HEK293 (cell line): ENCODE measurements around the gene TCEA2.
A peak's percentile ranks its signal among the peaks of the same experiment; 100 is the strongest.

Source experiments
- CTCF ChIP-seq: fragments of 450-650 bp; formaldehyde crosslinking; IDR thresholded peaks from 2 replicates; pipeline ENCODE4 v1.5.1; 2016; ENCODE audit warnings: missing biosample characterization, missing genetic modification characterization
- EGR2 ChIP-seq: fragments of 450-650 bp; formaldehyde crosslinking; IDR thresholded peaks from 2 replicates; pipeline ENCODE4 v1.5.1; 2016; ENCODE audit warnings: low read depth, missing biosample characterization, missing genetic modification characterization
- GLI2 ChIP-seq: fragments of 450-650 bp; formaldehyde crosslinking; IDR thresholded peaks from 2 replicates; pipeline ENCODE4; 2017; ENCODE audit warnings: missing biosample characterization, missing genetic modification characterization, low read depth, borderline replicate concordance
- GLIS2 ChIP-seq: fragments of 450-650 bp; formaldehyde crosslinking; IDR thresholded peaks from 2 replicates; pipeline ENCODE4 v1.5.1; 2016; ENCODE audit warnings: missing biosample characterization, missing genetic modification characterization
- HOXC10 ChIP-seq: sonication (generic); formaldehyde crosslinking; IDR thresholded peaks from 2 replicates; pipeline ENCODE4 v1.8.1; 2023; ENCODE audit warnings: mild to moderate bottlenecking, missing genetic modification reagents
- HOXD13 ChIP-seq: sonication (generic); formaldehyde crosslinking; IDR thresholded peaks from 2 replicates; pipeline ENCODE4 v1.8.0; 2022; ENCODE audit warnings: missing genetic modification reagents, borderline replicate concordance
- REST ChIP-seq: fragments of 450-650 bp; formaldehyde crosslinking; IDR thresholded peaks from 2 replicates; pipeline ENCODE4 v1.5.1; 2016; ENCODE audit warnings: missing biosample characterization, missing genetic modification characterization
- SALL2 ChIP-seq: fragments of 450-650 bp; formaldehyde crosslinking; IDR thresholded peaks from 2 replicates; pipeline ENCODE4 v1.5.0; 2017; ENCODE audit warnings: missing biosample characterization, mild to moderate bottlenecking, missing genetic modification characterization, borderline replicate concordance
- ZFP3 ChIP-seq: fragments of 450-650 bp; formaldehyde crosslinking; IDR thresholded peaks from 2 replicates; pipeline ENCODE4 v1.5.1; 2016; ENCODE audit warnings: low read depth, missing biosample characterization, missing genetic modification characterization
- ZFP69B ChIP-seq: fragments of 450-650 bp; formaldehyde crosslinking; IDR thresholded peaks from 2 replicates; pipeline ENCODE4 v1.5.1; 2016; ENCODE audit warnings: missing biosample characterization, missing genetic modification characterization
- ZIC2 ChIP-seq: fragments of 450-650 bp; formaldehyde crosslinking; IDR thresholded peaks from 2 replicates; pipeline ENCODE4 v1.5.1; 2016; ENCODE audit warnings: missing biosample characterization, missing genetic modification characterization
- ZNF132 ChIP-seq: fragments of 450-650 bp; formaldehyde crosslinking; IDR thresholded peaks from 2 replicates; pipeline ENCODE4 v1.5.1; 2017; ENCODE audit warnings: missing biosample characterization, missing genetic modification characterization, borderline replicate concordance
- ZNF157 ChIP-seq: fragments of 450-650 bp; formaldehyde crosslinking; IDR thresholded peaks from 2 replicates; pipeline ENCODE4 v1.5.1; 2016; ENCODE audit warnings: missing biosample characterization, missing genetic modification characterization
- ZNF174 ChIP-seq: fragments of 450-650 bp; formaldehyde crosslinking; IDR thresholded peaks from 2 replicates; pipeline ENCODE4 v1.5.0; 2017; ENCODE audit warnings: missing biosample characterization, mild to moderate bottlenecking, missing genetic modification characterization
- ZNF24 ChIP-seq: fragments of 450-650 bp; formaldehyde crosslinking; IDR thresholded peaks from 2 replicates; pipeline ENCODE4 v1.5.1; 2016; ENCODE audit warnings: missing biosample characterization, missing genetic modification characterization
- ZNF280D ChIP-seq: fragments of 450-650 bp; formaldehyde crosslinking; IDR thresholded peaks from 2 replicates; pipeline ENCODE4 v1.5.1; 2016; ENCODE audit warnings: missing biosample characterization, missing genetic modification characterization
- ZNF324 ChIP-seq: fragments of 450-650 bp; formaldehyde crosslinking; IDR thresholded peaks from 2 replicates; pipeline ENCODE4 v1.5.1; 2016; ENCODE audit warnings: missing biosample characterization, missing genetic modification characterization
- ZNF416 ChIP-seq: fragments of 450-650 bp; formaldehyde crosslinking; IDR thresholded peaks from 2 replicates; pipeline ENCODE4 v1.5.1; 2016; ENCODE audit warnings: missing biosample characterization, missing genetic modification characterization
- ZNF426 ChIP-seq: fragments of 450-650 bp; formaldehyde crosslinking; IDR thresholded peaks from 2 replicates; pipeline ENCODE4 v1.5.1; 2017; ENCODE audit warnings: missing biosample characterization, missing genetic modification characterization, mild to moderate bottlenecking, inconsistent platforms, moderate library complexity
- ZNF449 ChIP-seq: fragments of 450-650 bp; formaldehyde crosslinking; IDR thresholded peaks from 2 replicates; pipeline ENCODE4 v1.5.1; 2017; ENCODE audit warnings: missing biosample characterization, mild to moderate bottlenecking, missing genetic modification characterization, moderate library complexity
- ZNF521 ChIP-seq: fragments of 450-650 bp; formaldehyde crosslinking; IDR thresholded peaks from 2 replicates; pipeline ENCODE4 v1.5.1; 2017; ENCODE audit warnings: missing biosample characterization, mild to moderate bottlenecking, missing genetic modification characterization
- ZNF549 ChIP-seq: fragments of 450-650 bp; IDR thresholded peaks from 2 replicates; pipeline ENCODE4 v1.5.1; 2018; ENCODE audit warnings: missing biosample characterization, missing genetic modification characterization, mild to moderate bottlenecking, inconsistent platforms, moderate library complexity
- ZNF610 ChIP-seq: fragments of 450-650 bp; formaldehyde crosslinking; IDR thresholded peaks from 2 replicates; pipeline ENCODE4 v1.5.1; 2016; ENCODE audit warnings: missing biosample characterization, missing genetic modification characterization, borderline replicate concordance
- ZNF623 ChIP-seq: fragments of 450-650 bp; formaldehyde crosslinking; IDR thresholded peaks from 2 replicates; pipeline ENCODE4 v1.5.1; 2016; ENCODE audit warnings: missing biosample characterization, missing genetic modification characterization
- ZNF654 ChIP-seq: fragments of 450-650 bp; formaldehyde crosslinking; IDR thresholded peaks from 2 replicates; pipeline ENCODE4 v1.5.1; 2016; ENCODE audit warnings: low read depth, missing biosample characterization, missing genetic modification characterization
- ZNF707 ChIP-seq: fragments of 450-650 bp; formaldehyde crosslinking; IDR thresholded peaks from 2 replicates; pipeline ENCODE4 v1.5.1; 2016; ENCODE audit warnings: missing biosample characterization, missing genetic modification characterization
- ZSCAN16 ChIP-seq: fragments of 450-650 bp; formaldehyde crosslinking; IDR thresholded peaks from 2 replicates; pipeline ENCODE4 v1.5.1; 2016; ENCODE audit warnings: missing biosample characterization, missing genetic modification characterization
- ZSCAN5A ChIP-seq: fragments of 450-650 bp; formaldehyde crosslinking; IDR thresholded peaks from 2 replicates; pipeline ENCODE4 v1.5.1; 2016; ENCODE audit warnings: missing biosample characterization, missing genetic modification characterization

Gene TCEA2

GRCh38 chr20:64062596-64063388 is at the start of gene TCEA2 (continued):
- TF ChIP-seq REST (tag by site-specific recombination) = 0 out of 2 replicates have a peak, but pooled peaks have one; percentile 42
- no peak for TF ChIP-seq ZNF174 (tag by site-specific recombination)
- TF ChIP-seq ZNF157 (tag by site-specific recombination) = no peak
- TF ChIP-seq ZSCAN5A (tag by site-specific recombination) = no peak
- TF ChIP-seq ZSCAN16 (tag by site-specific recombination) = no peak
- TF ChIP-seq ZNF707 = no peak
- 0 out of 2 replicates have a peak, but pooled peaks have one; percentile 3 for TF ChIP-seq HOXC10 (CRISPR knock-in tag)
- TF ChIP-seq ZFP3 (tag by site-specific recombination) = no peak
- TF ChIP-seq ZNF654 (tag by site-specific recombination) = no peak
- peak; percentile 77 for TF ChIP-seq GLIS2
- TF ChIP-seq ZNF426 (tag by site-specific recombination) = no peak
- no peak for TF ChIP-seq ZNF416 (tag by site-specific recombination)
- TF ChIP-seq GLI2 = no peak
- TF ChIP-seq EGR2 = no peak
- peak; percentile 93 for TF ChIP-seq ZIC2 (tag by site-specific recombination)
- no peak for TF ChIP-seq ZNF623 (tag by site-specific recombination)
- TF ChIP-seq ZNF324 (tag by site-specific recombination) = peak; percentile 61
- no peak for TF ChIP-seq CTCF (tag by site-specific recombination)
- TF ChIP-seq ZNF449 (tag by site-specific recombination) = no peak
- TF ChIP-seq ZNF24 (tag by site-specific recombination) = no peak
- no peak for TF ChIP-seq ZNF549
- TF ChIP-seq ZNF280D (tag by site-specific recombination) = no peak
- TF ChIP-seq ZFP69B (tag by site-specific recombination) = peak; percentile 87
- TF ChIP-seq ZNF132 (tag by site-specific recombination) = no peak
- TF ChIP-seq SALL2 (tag by site-specific recombination) = no peak
- no peak for TF ChIP-seq HOXD13 (CRISPR knock-in tag)
- no peak for TF ChIP-seq ZNF521 (tag by site-specific recombination)
- TF ChIP-seq ZNF610 (tag by site-specific recombination) = no peak
